Caco-2 (cell line): ENCODE measurements around the gene CSNK1A1. TPM values are rescaled to one million over a fixed set of nuclear protein-coding genes. Genes with fewer than 3 reads are reported as not detected.

Source experiments
- BruUV-seq: library from RNA; stranded (reverse); fragments of 400-500 nt; replicated peaks from 2 replicates; lab custom pipeline; 2021; lab: Mats Ljungman, UMichigan
- CTCF ChIA-PET: fragments of 300-600 bp; sonication (Branson Sonifier 250); formaldehyde crosslinking; loops from one replicate; lab custom pipeline; 2022; ENCODE audit warnings: antibody characterized with exemption; lab: Charles Lee
- POLR2A ChIA-PET: fragments of 300-600 bp; sonication (Branson Sonifier 250); formaldehyde crosslinking; loops from one replicate; lab custom pipeline; 2022; ENCODE audit warnings: antibody characterized with exemption; lab: Charles Lee
- DNase-seq, 2 experiments: peaks; one replicate each; pipeline versions ENCODE4 v3.0.0 to v3.0.0-alpha.2; 2020 to 2022
- H3K27me3 ChIP-seq: replicated peaks from 2 replicates; pipeline ENCODE4 v1.6.0; 2011; ENCODE audit warnings: low read length; ENCODE audit not compliant: control insufficient read depth, insufficient read depth
- H3K36me3 ChIP-seq: 2 replicates; pipeline ENCODE4 v1.5.1; 2011; ENCODE audit warnings: low read length; ENCODE audit not compliant: control insufficient read depth, insufficient read depth
- H3K4me1 ChIP-seq: fragments of 250-450 bp; sonication (Bioruptor Pico); 2 replicates; pipeline ENCODE4 v1.5.1; 2020; ENCODE audit warnings: mild to moderate bottlenecking
- H3K4me3 ChIP-seq: 2 replicates; pipeline ENCODE4 v1.5.1; 2011; ENCODE audit warnings: low read depth, mild to moderate bottlenecking, control low read depth, low read length
- H3K9me3 ChIP-seq: fragments of 250-450 bp; sonication (Bioruptor Pico); 2 replicates; pipeline ENCODE4 v1.5.1; 2020; ENCODE audit warnings: mild to moderate bottlenecking, moderate library complexity
- H3K27ac Mint-ChIP-seq: one replicate; pipeline ENCODE4 v1.8.0; 2022; ENCODE audit warnings: mixed read lengths; ENCODE audit not compliant: unreplicated experiment
- H3K27me3 Mint-ChIP-seq: one replicate; pipeline ENCODE4 v1.8.0; 2022; ENCODE audit warnings: mixed read lengths; ENCODE audit not compliant: insufficient read depth, unreplicated experiment
- H3K36me3 Mint-ChIP-seq: one replicate; pipeline ENCODE4 v1.8.0; 2022; ENCODE audit warnings: mild to moderate bottlenecking, mixed read lengths; ENCODE audit not compliant: insufficient read depth, unreplicated experiment
- H3K4me1 Mint-ChIP-seq: one replicate; pipeline ENCODE4 v1.8.0; 2022; ENCODE audit warnings: low read depth, mixed read lengths; ENCODE audit not compliant: unreplicated experiment
- H3K4me3 Mint-ChIP-seq: one replicate; pipeline ENCODE4 v1.8.0; 2022; ENCODE audit warnings: mild to moderate bottlenecking, moderate library complexity, mixed read lengths; ENCODE audit not compliant: unreplicated experiment
- H3K9me3 Mint-ChIP-seq: one replicate; pipeline ENCODE4 v1.8.0; 2022; ENCODE audit warnings: mixed read lengths; ENCODE audit not compliant: unreplicated experiment
- intact Hi-C: fragments of 100-400 bp; cut with micrococcal nuclease; formaldehyde crosslinking; loops from one replicate; pipeline ENCODE4 v1.10.0; 2022; ENCODE audit not compliant: unreplicated experiment
- total RNA-seq: library from RNA; stranded (reverse); gene quantifications from 2 replicates; pipeline ENCODE4 v1.2.3, GENCODE V29; 2022
- TF ChIP-seq, protein P1 (sequence below), 2 experiments: fragments of 200-600 bp in 1 of 2; IDR thresholded peaks; 1 replicate in 1 of 2; 2 replicates in 1 of 2; pipeline versions ENCODE4 v1.5.1 to v1.8.0; 2011 to 2022; ENCODE audit warnings: antibody characterized with exemption in 1 of 2, control low read depth in 1 of 2, inconsistent platforms in 1 of 2, low read depth in 1 of 2, low read length in 1 of 2, mild to moderate bottlenecking in 1 of 2, moderate library complexity in 1 of 2; ENCODE audit not compliant: insufficient read depth in 1 of 2, severe bottlenecking in 1 of 2, unreplicated experiment in 1 of 2

Gene CSNK1A1
- total RNA-seq, 1 experiment from 2014 or later, result 264 TPM

DNA sequence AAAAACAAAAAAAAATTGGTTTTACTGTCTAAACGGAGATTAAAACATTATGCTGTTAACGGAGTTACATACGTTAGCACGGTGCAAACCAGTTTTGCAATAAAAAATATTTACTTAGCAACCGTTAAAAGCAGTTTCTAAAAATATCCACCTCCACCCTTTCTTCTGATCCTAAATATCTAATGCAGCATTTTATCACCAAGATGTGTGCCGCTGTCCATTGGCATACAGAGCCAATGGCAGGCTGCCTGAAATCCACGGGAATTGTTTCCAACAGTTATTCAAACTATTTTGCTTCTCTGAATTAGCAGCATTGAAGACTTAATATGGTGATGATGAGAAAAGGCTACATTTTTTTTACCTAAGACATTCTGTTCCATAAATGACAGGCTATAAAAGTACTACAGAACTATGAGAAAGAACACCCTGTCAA, 61.6 kb downstream of the CSNK1A1 start:
- CTCF ChIA-PET, result no interaction called here
- peaks cover 62% of the 10 kb centered on the region for H3K36me3 Mint-ChIP-seq

DNA sequence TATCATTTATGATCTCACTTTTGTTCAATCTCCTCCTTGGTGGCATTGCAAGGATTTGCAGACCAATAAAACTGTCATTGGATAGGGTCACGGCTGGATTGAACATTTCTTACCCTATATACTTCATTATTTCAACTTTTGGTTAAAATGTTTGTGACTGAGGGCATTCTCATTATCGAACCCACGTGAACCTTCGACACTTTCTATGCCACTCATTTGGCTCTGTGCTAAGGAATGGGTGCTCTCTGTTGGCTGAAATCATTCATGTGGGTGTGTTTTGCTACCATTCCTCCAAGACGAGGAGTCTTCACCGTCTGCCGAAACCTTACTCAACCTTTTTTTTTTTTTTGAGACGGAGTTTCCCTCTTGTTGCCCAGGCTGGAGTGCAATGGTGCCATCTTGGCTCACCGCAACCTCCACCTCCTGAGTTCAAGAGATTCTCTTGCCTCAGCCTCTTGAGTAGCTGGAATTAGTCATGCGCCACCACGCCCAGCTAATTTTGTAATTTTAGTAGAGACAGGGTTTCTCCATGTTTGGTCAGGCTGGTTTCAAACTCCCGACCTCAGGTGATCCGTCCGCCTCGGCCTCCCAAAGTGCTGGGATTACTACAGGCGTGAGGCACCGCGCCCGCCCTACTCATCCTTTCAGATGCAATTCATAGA, 62.5 kb downstream of the CSNK1A1 start:
- DNase-seq, result no peak
- POLR2A ChIA-PET, result no interaction called here
- CTCF ChIA-PET, result no interaction called here
- Histone ChIP-seq H3K9me3 (no peaks in the 10 kb centered on the region), H3K36me3 (no peaks in the 10 kb centered on the region), H3K4me1 (peaks cover 25% of the 10 kb centered on the region), H3K27me3 (no peaks in the 10 kb centered on the region), H3K4me3 (no peak overlapping the region)
- Mint-ChIP-seq H3K36me3 (peaks cover 54% of the 10 kb centered on the region), H3K4me3 (peak overlapping the region; percentile 13), H3K27me3 (no peaks in the 10 kb centered on the region), H3K9me3 (no peaks in the 10 kb centered on the region), H3K27ac (peak overlapping the region; percentile 1), H3K4me1 (peaks cover 21% of the 10 kb centered on the region)
- TF ChIP-seq, protein P1, sequence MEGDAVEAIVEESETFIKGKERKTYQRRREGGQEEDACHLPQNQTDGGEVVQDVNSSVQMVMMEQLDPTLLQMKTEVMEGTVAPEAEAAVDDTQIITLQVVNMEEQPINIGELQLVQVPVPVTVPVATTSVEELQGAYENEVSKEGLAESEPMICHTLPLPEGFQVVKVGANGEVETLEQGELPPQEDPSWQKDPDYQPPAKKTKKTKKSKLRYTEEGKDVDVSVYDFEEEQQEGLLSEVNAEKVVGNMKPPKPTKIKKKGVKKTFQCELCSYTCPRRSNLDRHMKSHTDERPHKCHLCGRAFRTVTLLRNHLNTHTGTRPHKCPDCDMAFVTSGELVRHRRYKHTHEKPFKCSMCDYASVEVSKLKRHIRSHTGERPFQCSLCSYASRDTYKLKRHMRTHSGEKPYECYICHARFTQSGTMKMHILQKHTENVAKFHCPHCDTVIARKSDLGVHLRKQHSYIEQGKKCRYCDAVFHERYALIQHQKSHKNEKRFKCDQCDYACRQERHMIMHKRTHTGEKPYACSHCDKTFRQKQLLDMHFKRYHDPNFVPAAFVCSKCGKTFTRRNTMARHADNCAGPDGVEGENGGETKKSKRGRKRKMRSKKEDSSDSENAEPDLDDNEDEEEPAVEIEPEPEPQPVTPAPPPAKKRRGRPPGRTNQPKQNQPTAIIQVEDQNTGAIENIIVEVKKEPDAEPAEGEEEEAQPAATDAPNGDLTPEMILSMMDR (IDR thresholded peaks at IDR 0.05; ENCODE audit: insufficient read depth in 1 of 2, low read depth in 1 of 2, low read length in 1 of 2, severe bottlenecking in 1 of 2, unreplicated experiment in 1 of 2), result no peak
- no TSS peak for BruUV-seq
- intact Hi-C loops, result no loop called here

More for the DNA sequence above, 61.6 kb downstream of the CSNK1A1 start:
- TF ChIP-seq, protein P1 (IDR thresholded peaks at IDR 0.05; ENCODE audit: insufficient read depth in 1 of 2, low read depth in 1 of 2, low read length in 1 of 2, severe bottlenecking in 1 of 2, unreplicated experiment in 1 of 2), result no peak
- no peaks in the 10 kb centered on the region for H3K36me3 ChIP-seq
- no peak overlapping the region for H3K4me3 ChIP-seq
- Mint-ChIP-seq H3K4me1 (peaks cover 21% of the 10 kb centered on the region), H3K9me3 (no peaks in the 10 kb centered on the region), H3K27me3 (no peaks in the 10 kb centered on the region), H3K4me3 (no peak overlapping the region), H3K27ac (no peak overlapping the region)
- peaks cover 25% of the 10 kb centered on the region for H3K4me1 ChIP-seq
- intact Hi-C loops, result no loop called here
- BruUV-seq, result no TSS peak
- no peak for DNase-seq
- H3K9me3 ChIP-seq, result no peaks in the 10 kb centered on the region
- POLR2A ChIA-PET, result no interaction called here
- no peaks in the 10 kb centered on the region for H3K27me3 ChIP-seq

DNA sequence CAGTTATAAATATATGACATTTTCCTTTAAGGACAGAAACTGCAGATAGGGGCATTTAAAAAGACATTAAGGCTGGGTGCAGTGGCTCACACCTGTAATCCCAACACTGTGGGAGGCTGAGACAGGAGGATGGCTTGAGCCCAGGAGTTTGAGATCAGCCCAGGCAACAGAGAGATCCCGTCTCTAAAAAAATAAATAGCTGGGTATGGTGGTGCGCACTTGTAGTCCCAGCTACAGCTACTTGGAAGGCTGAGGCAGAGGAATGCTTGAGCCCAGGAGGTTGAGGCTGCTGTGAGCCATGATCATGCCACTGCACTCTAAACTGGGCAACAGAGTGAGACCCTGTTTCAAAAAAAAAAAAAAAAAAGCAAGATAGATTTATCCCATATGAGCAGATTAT, 63.6 kb downstream of the CSNK1A1 start:
- CTCF ChIA-PET, result interaction anchor here (1.5 kb wide), 1 partner anchor 131 kb away, joined by 3 read pairs; no protein-coding TSS in a partner anchor
- Histone ChIP-seq H3K27me3 (no peaks in the 10 kb centered on the region), H3K4me3 (no peak overlapping the region), H3K4me1 (peaks cover 30% of the 10 kb centered on the region), H3K36me3 (no peaks in the 10 kb centered on the region), H3K9me3 (no peaks in the 10 kb centered on the region)
- peak overlapping the region; percentile 36 for H3K27ac Mint-ChIP-seq
- no peaks in the 10 kb centered on the region for H3K27me3 Mint-ChIP-seq
- TF ChIP-seq, protein P1 (IDR thresholded peaks at IDR 0.05; ENCODE audit: insufficient read depth in 1 of 2, low read depth in 1 of 2, low read length in 1 of 2, severe bottlenecking in 1 of 2, unreplicated experiment in 1 of 2), result no peak
- intact Hi-C loops, result no loop called here
- H3K4me1 Mint-ChIP-seq, result peaks cover 32% of the 10 kb centered on the region
- no peak overlapping the region for H3K4me3 Mint-ChIP-seq
- H3K36me3 Mint-ChIP-seq, result peaks cover 48% of the 10 kb centered on the region
- POLR2A ChIA-PET, result no interaction called here
- DNase-seq, result no peak
- no peaks in the 10 kb centered on the region for H3K9me3 Mint-ChIP-seq
- no TSS peak for BruUV-seq
